Osteoblast (primary cell): Measurements from ENCODE around the gene SPATA3. TPM values are rescaled to one million over a fixed set of nuclear protein-coding genes. Genes with fewer than 3 reads are reported as not detected.
A peak's percentile ranks its signal among the peaks of the same experiment; 100 is the strongest.

ENCODE experiments used
- DNase-seq: peaks from one replicate; pipeline ENCODE4 v3.0.0; 2011; ENCODE audit warnings: low spot score, mixed read lengths; ENCODE audit not compliant: insufficient read length; ENCODE audit errors: missing footprints
- H2AFZ ChIP-seq: 2 replicates; pipeline ENCODE4 v1.6.0; 2011; ENCODE audit warnings: mild to moderate bottlenecking, low read length
- H3K27ac ChIP-seq: 2 replicates; pipeline ENCODE4 v1.5.1; 2011; ENCODE audit warnings: mild to moderate bottlenecking, low read depth, low read length, moderate library complexity
- H3K27me3 ChIP-seq: 2 replicates; pipeline ENCODE4 v1.6.0; 2012; ENCODE audit warnings: mild to moderate bottlenecking, control low read depth, inconsistent platforms, low read length, moderate library complexity; ENCODE audit not compliant: insufficient read depth
- H3K36me3 ChIP-seq: 2 replicates; pipeline ENCODE4 v1.5.1; 2011; ENCODE audit warnings: mild to moderate bottlenecking, low read length, control low read depth, moderate library complexity; ENCODE audit not compliant: insufficient read depth
- H3K4me1 ChIP-seq: 2 replicates; pipeline ENCODE4 v1.5.1; 2011; ENCODE audit warnings: mild to moderate bottlenecking, low read length, control low read depth, moderate library complexity; ENCODE audit not compliant: insufficient read depth
- H3K4me2 ChIP-seq: 2 replicates; pipeline ENCODE4 v1.6.0; 2011; ENCODE audit warnings: mild to moderate bottlenecking, low read length; ENCODE audit not compliant: insufficient read depth
- H3K4me3 ChIP-seq: fragments of 200-600 bp; sonication (generic); 3 replicates; pipeline ENCODE4 v1.5.1; 2012; ENCODE audit warnings: mild to moderate bottlenecking, low read length, inconsistent platforms; ENCODE audit not compliant: insufficient read depth
- H3K79me2 ChIP-seq: 2 replicates; pipeline ENCODE4 v1.6.0; 2012; ENCODE audit warnings: mild to moderate bottlenecking, low read length, control low read depth, inconsistent platforms; ENCODE audit not compliant: insufficient read depth
- H3K9me3 ChIP-seq: 2 replicates; pipeline ENCODE4 v1.5.1; 2011; ENCODE audit warnings: low read depth, low read length, control low read depth
- H4K20me1 ChIP-seq: 2 replicates; pipeline ENCODE4 v1.6.0; 2012; ENCODE audit warnings: mild to moderate bottlenecking, low read length, control low read depth; ENCODE audit not compliant: insufficient read depth
- total RNA-seq: library from RNA; depleted of rRNA; stranded (reverse); fragments of >200 nt; gene quantifications from 2 replicates; pipeline ENCODE4 v1.2.3, GENCODE V29; 2012
- TF ChIP-seq, protein P1 (sequence below): IDR thresholded peaks from 2 replicates; pipeline ENCODE4 v1.5.1; 2011; ENCODE audit warnings: mild to moderate bottlenecking, low read depth, low read length, moderate library complexity; ENCODE audit errors: extremely low read depth

The SPATA3 gene
- total RNA-seq, 1 donor = not detected

DNA sequence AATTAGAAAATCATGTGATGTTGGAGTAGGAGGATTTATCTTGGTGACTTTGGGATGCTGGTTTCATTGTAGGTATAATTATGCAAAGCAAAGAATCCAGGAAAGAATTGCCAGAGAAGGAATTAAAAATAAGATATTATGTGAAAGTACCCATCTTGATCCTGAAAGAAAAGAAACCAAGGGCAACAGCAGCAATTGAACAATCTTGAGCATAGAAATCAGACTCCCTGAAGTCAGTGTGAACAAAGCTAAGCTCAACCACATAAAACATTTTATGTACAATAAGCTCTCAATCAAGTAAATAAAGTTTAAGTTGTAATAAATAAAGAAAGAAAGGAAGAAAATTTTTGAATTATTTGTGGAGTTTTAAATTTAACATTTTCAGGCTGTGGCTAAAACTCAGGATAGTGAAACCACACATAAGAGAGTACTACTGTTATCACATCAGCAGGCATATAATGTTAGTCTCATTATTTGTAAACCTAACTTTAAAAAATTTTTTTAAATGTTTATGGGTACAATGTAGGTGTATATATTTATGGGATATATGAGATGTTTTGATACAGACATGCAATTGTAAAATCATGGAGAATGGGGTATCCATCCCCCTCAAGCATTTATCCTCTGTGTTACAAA is 38.0 kb upstream of the SPATA3 start:
- TF ChIP-seq, protein P1, sequence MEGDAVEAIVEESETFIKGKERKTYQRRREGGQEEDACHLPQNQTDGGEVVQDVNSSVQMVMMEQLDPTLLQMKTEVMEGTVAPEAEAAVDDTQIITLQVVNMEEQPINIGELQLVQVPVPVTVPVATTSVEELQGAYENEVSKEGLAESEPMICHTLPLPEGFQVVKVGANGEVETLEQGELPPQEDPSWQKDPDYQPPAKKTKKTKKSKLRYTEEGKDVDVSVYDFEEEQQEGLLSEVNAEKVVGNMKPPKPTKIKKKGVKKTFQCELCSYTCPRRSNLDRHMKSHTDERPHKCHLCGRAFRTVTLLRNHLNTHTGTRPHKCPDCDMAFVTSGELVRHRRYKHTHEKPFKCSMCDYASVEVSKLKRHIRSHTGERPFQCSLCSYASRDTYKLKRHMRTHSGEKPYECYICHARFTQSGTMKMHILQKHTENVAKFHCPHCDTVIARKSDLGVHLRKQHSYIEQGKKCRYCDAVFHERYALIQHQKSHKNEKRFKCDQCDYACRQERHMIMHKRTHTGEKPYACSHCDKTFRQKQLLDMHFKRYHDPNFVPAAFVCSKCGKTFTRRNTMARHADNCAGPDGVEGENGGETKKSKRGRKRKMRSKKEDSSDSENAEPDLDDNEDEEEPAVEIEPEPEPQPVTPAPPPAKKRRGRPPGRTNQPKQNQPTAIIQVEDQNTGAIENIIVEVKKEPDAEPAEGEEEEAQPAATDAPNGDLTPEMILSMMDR = no peak

DNA sequence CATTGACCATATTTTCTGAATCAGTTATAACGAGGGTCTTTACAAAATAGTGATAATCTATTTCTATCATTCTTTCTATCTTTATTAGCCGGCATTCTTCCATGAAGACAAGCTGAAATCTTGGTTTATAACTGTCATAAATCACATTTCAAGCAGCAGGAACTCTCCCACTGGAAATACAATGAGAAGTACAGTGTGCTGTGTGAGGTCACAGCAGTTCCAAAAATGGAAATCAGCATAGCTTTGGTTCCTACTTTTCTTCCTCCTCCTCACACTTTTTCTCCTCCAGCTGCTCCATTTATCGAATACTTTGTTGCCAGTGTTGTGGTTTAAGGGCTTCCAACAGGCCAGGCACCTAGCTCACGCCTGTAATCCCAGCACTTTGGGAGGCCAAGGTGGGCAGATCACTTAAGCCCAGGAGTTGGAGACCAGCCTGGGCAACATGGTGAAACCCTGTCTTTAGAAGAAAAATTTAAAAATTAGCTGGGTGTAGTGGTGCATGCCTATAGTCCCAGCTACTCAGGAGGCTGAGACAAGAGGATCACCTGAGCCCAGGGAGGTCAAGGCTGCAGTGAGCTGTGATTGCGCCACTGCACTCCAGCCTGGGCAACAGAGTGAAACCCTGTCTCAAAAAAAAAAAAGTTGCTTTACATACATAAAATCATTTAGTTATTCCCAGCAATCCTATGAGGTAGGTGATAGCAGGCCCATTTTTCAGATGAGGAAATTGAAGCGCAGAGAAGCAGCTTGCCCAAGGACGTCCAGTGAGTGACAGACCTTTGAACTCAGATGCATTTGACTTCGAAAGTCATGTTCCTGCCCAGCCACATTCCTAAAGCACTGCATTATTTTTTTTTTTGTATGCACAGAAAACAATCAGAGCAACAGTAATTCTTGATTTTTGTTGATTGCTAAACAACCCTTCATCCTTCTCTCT is 36.8 kb upstream of the SPATA3 start:
- H3K4me1 ChIP-seq = peaks cover 6% of the 10 kb centered on the region
- no peak overlapping the region for H3K27ac ChIP-seq
- DNase-seq = no peak
- no peak overlapping the region for H3K4me2 ChIP-seq
- no peaks in the 10 kb centered on the region for H3K9me3 ChIP-seq
- no peaks in the 10 kb centered on the region for H4K20me1 ChIP-seq
- TF ChIP-seq, protein P1 = no peak
- H3K4me3 ChIP-seq = no peak overlapping the region
- no peak overlapping the region for H2AFZ ChIP-seq
- peaks cover 26% of the 10 kb centered on the region for H3K27me3 ChIP-seq
- no peaks in the 10 kb centered on the region for H3K36me3 ChIP-seq
- no peaks in the 10 kb centered on the region for H3K79me2 ChIP-seq

More for the DNA sequence above, 38.0 kb upstream of the SPATA3 start:
- Histone ChIP-seq H3K79me2 (no peaks in the 10 kb centered on the region), H3K27me3 (peaks cover 32% of the 10 kb centered on the region), H3K36me3 (no peaks in the 10 kb centered on the region), H3K4me2 (peak overlapping the region; percentile 91), H3K27ac (no peak overlapping the region), H3K4me3 (peak overlapping the region; percentile 63), H2AFZ (no peak overlapping the region), H3K4me1 (peaks cover 6% of the 10 kb centered on the region), H4K20me1 (no peaks in the 10 kb centered on the region), H3K9me3 (no peaks in the 10 kb centered on the region)
- no peak for DNase-seq

DNA sequence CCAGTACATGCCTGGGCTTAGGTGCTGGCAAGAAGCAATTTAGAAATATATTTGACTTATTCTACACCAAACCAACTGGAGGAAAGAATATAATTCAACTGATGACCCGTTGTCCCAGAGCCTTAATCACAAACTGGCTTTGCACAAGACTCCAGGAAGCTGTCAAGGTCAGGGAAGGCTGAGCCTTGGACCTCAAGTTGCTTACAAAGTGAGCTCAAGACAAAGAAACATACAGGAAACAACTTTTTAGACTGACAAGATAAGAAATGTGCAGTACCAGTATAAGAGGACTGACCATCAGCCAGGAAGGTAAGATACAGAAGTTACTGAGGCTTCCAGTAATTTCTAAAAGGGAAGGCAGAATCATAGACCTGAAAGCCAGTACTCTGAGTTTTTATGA is 35.9 kb upstream of the SPATA3 start:
- H3K27me3 ChIP-seq = peaks cover 21% of the 10 kb centered on the region
- H2AFZ ChIP-seq = no peak overlapping the region
- H3K36me3 ChIP-seq = no peaks in the 10 kb centered on the region
- TF ChIP-seq, protein P1 = no peak
- no peak overlapping the region for H3K4me2 ChIP-seq
- no peak overlapping the region for H3K4me3 ChIP-seq
- H3K27ac ChIP-seq = no peak overlapping the region
- H3K79me2 ChIP-seq = no peaks in the 10 kb centered on the region
- DNase-seq = no peak
- no peaks in the 10 kb centered on the region for H3K9me3 ChIP-seq
- H4K20me1 ChIP-seq = no peaks in the 10 kb centered on the region
- H3K4me1 ChIP-seq = peaks cover 6% of the 10 kb centered on the region

DNA sequence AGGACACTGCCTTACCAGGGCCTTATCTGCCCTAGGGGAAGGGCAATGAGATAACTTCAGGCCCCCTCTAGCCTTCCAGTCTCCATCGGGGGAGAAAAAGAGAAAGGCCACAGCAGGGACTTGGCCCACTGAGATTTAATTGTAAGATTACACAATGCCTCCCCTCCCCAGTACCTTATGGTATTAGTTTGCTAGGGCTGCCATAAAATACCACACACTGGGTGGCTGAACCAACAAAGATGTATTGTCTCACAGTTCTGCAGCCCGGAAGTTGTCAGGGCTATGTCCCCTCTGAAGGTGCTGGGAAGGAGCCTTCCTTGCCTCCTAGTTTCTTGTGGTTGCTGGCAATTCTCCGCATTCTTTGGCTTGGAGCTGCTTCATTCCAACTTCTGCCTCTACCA is 34.8 kb upstream of the SPATA3 start:
- Histone ChIP-seq H3K4me2 (no peak overlapping the region), H3K4me1 (peaks cover 6% of the 10 kb centered on the region), H3K79me2 (no peaks in the 10 kb centered on the region), H4K20me1 (no peaks in the 10 kb centered on the region), H3K9me3 (no peaks in the 10 kb centered on the region), H3K36me3 (no peaks in the 10 kb centered on the region), H3K4me3 (no peak overlapping the region), H2AFZ (no peak overlapping the region), H3K27ac (no peak overlapping the region), H3K27me3 (peaks cover 17% of the 10 kb centered on the region)
- TF ChIP-seq, protein P1 = no peak
- peak; percentile 70 for DNase-seq
